C4-2B (cell line): ENCODE measurements around the gene DHDDS.

Experiments used
- ZFX ChIP-seq: fragments of 450-650 bp; IDR thresholded peaks from 2 replicates; pipeline ENCODE4 v1.6.1; 2017
- TF ChIP-seq, protein P1 (sequence below): fragments of 450-650 bp; conservative IDR thresholded peaks from 2 replicates; pipeline ENCODE4 v1.5.1; 2017; ENCODE audit warnings: mild to moderate bottlenecking

DNA sequence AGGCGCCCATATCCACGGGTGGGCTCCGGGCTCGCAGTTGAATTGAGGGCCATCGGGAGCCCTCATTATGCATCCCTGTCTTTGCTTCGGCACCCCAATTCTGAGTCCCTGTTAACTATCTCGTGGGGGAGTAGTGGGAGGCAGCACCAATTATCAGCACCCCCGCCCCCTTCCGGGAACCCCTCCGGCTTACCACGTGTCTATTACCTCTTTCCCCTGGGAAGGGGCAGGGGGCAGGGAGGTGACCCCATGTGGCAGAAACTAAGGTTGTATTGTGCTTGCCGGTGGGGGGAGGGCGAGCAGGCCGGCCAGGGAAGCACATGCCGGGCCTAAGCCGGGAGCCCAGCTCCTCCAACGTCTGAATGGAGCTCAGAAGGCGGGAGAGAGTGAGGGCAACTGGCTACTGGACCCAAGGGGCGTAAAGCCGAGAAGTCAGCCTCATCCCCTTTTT, 20.5 kb upstream of the DHDDS start:
- TF ChIP-seq, protein P1, sequence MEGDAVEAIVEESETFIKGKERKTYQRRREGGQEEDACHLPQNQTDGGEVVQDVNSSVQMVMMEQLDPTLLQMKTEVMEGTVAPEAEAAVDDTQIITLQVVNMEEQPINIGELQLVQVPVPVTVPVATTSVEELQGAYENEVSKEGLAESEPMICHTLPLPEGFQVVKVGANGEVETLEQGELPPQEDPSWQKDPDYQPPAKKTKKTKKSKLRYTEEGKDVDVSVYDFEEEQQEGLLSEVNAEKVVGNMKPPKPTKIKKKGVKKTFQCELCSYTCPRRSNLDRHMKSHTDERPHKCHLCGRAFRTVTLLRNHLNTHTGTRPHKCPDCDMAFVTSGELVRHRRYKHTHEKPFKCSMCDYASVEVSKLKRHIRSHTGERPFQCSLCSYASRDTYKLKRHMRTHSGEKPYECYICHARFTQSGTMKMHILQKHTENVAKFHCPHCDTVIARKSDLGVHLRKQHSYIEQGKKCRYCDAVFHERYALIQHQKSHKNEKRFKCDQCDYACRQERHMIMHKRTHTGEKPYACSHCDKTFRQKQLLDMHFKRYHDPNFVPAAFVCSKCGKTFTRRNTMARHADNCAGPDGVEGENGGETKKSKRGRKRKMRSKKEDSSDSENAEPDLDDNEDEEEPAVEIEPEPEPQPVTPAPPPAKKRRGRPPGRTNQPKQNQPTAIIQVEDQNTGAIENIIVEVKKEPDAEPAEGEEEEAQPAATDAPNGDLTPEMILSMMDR: no peak
- TF ChIP-seq ZFX: no peak
